SIG-M5 (cell line): ENCODE results near the gene ZBTB20.
"Not testable (repeated sequence)": the region's sequence is repeated elsewhere in the genome, so short reads cannot be mapped to it uniquely, and the experiment has no call there.

Experiments
- DNase-seq: peaks from one replicate; lab custom pipeline; 2025; lab: John Stamatoyannopoulos, UW

The ZBTB20 gene

DNA sequence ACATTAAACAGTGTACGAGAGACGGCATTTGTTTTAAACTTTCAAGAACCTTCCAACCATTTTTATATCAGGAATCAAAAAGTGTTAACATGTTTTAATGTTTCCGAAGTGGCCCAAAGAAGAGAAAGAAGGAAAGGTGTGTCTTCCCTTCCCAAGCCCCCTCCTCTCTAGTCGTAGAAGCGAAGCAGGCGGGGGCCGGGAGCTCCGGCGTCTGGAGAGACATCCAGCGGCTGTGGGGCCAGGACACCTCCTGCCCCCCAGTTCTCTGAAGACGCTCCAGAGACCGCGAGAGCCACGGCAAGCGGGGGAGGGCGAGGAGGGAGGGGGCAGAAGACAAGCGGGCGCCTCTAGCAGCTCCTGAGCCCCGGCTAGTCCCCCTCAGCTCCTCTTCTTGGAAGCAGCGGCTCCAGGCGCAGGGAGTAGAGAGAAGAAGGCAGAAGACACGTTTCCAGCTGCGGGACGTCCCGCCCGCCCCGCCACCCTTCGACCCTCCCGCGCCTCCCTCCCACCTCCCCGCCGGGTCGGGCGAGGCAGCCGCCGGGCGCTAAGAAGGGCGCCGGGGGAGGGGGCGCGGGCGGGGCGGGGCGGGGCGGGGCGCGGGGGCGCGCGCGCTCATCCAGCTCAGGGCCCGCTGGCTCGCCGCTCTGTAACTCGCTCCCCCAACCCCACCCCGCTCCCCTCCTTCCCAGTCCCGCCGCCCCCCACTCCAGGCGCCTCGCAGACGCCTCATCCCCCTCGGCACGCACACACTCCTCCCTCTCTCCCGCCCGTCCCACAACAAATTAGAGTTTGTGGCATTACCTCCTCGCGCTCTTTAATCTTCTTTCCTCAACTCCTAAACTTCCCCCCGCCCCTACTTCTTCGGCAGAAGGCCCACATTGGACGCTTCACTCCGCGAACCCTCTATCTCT, at the start of gene ZBTB20:
TSS of gene ZBTB20 (minus strand) at position 871 of the 911 bp plus-strand sequence.
- DNase-seq = no peak

DNA sequence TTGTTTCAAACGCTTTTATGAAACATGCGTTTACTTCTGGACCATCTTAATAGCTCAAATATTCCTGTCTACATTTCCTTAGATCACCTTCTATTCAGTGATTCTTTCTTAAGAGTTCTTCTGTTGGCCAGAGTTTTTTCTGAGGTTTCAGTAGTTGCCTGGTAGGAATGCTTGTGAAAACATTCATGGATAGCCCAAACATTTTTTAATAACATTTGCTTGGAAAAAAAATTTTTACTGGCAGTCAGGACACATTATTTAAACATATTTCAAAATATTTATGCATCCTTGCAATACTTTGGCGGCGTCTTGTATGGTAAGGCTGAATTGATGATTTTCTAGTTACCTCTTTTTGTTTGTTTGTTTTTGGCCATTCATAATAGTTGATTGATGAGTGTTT, 47.4 kb upstream of the ZBTB20 start:
- DNase-seq = no peak

DNA sequence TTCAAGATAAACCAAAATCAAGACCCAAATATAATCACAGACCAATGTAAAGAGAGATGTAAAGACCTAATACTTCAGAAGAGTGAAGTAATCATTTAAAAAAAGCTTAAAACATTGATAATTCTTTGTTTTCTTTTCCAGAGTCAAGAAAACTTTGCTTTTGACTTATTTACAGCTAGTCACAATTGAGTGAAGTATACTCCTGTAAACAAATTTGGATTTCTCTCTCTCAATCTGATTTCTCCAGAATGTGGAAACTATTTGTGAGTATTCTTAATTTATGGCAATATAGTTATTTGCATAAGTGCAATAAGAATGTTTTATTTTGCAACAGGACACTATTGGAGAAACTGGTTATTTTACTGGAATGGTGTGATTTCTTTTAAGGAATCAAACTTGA, 43.7 kb upstream of the ZBTB20 start:
- DNase-seq = no peak

DNA sequence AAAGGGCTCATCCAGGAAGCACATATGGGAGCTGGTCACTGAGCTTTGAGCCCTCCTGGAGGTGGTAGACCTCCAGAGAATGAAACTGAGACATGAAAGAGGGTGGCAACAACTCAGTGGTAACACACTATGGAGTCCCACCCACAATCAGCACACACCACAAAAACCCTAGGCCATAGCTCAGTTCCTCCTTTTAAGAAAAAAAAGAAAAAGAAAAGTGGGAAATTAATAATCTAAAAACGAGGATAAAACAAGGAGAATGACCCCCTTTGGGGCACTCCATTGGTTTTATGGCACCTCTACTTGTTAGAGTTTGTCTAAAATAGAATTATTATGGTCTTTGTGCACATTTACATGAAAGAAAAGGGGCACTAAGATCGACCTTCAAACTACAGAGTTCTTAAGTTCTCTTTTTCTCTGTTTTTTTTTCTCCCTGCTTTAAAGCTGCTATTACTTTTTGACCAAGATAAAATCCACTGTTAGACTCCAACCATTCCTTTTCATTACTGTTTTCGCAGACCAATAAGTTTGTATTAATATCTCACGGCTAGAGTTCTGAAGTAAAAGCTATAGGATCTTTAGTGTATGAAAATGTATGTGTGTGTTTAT, 40.2 kb upstream of the ZBTB20 start:
- no peak for DNase-seq

DNA sequence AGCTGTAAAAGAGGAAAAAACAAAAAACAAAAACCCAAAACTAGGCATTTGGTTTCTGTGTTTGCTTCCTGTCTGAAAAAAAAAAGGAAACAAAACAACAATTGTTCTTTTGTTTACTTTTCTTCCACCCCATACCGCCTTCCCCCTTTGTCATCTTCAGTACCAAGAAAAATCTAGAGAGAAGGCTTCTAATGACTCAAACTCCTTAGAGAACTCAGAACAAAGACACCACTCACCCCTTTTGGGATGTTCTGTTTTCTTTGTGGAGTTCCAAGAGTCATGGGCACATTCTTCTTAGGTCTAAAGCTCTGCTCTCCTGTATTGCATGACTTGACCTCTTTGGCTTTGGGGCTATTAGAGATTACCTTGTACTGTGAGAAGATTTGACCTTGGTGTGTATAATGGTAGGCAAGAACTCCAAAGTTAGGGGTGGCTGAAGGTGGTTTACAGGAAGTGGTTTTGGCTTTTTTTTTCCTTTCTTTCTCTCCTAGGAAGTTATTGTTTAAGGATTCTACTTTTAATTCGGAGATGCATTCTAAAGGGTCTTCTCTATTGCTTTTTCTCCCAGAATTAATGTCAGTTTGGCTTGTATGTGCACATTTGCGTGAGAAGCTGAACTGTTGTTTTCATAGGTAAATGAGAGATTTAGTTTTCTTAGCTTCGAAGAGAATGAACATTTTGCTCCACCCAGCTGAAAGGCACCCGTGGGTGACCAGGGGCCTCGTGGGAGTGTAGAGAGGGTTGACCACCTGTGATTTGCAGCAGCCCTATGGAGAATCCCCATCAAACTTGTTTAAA, 39.5 kb upstream of the ZBTB20 start:
- no peak for DNase-seq

DNA sequence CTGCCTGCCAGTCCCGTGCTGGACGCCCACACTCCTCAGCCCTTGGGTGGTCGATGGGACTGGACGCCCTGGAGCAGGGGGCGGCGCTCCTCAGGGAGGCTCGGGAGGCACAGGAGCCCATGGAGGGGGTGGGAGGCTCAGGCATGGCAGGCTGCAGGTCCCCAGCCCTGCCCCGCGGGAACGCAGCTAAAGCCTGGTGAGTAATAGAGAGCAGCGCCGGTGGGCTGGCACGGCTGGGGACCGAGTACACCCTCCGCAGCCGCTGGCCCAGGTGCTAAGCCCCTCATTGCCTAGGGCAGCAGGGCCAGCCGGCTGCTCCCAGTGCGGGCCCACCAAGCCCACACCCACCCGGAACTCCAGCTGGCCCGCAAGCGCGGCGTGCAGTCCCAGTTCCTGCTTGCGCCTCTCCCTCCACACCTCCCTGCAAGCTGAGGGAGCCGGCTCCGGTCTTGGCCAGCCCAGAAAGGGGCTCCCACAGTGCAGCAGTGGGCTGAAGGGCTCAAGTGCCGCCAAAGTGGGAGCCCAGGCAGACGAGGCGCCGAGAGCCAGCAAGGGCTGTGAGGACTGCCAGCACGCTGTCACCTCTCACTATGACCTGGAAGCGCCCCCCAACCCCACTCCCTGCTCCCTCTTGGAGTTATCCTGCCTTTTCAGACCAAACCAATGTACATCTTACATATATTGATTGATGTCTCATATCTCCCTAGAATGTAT, 37.9 kb upstream of the ZBTB20 start:
- not testable (repeated sequence) for DNase-seq

DNA sequence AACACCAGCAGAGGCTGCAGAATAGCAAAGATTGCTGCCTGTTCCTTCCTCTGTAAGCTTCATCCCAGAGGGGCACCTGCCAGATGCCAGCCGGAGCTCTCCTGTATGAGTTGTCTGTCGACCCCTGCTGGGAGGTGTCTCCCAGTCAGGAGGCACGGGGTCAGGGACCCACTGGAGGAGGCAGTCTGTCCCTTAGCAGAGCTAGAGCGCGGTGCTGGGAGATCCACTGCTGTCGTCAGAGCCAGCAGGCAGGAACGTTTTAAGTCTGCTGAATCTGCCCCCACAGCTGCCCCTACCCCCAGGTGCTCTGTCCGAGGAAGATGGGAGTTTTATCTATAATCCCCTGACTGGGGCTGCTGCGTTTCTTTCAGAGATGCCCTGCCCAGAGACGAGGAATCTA, 31.8 kb upstream of the ZBTB20 start:
- DNase-seq = not testable (repeated sequence)

DNA sequence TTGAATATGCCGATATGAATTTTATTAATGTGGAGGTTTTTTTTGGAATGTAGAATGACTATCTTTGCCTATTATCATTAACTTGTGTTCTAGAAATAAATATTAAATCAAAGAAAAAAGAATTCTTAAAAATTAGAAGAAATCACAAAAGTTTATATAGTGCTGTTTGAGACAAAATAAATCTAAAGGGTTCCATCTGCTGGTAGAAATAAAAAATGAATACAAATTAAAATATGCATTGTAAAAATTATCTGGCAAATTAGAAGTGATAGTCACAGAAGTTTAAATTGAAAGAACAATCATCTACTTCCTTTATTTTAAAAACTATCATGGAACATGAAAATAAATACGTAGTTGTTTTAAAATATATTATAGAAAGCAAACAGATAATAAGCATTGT, 22.7 kb upstream of the ZBTB20 start:
- no peak for DNase-seq

DNA sequence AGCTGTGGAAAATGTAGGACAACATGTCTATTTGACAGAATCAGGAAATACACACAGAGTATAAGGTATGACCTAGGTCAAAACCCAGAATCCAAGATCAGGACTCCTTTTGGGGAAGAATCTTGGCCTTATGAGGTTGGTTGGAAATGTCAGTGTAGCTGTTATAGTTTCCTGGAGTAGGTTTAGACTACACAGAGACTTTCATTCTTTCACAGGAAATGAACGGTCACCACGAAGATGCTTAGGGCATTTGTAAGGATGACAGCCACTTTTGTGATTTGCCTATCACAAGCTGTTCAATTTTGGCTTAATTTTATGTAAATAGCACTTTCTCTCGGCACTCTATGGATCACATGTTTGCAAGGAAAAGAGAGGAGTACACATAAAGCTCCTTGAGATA, 18.6 kb upstream of the ZBTB20 start:
- no peak for DNase-seq

DNA sequence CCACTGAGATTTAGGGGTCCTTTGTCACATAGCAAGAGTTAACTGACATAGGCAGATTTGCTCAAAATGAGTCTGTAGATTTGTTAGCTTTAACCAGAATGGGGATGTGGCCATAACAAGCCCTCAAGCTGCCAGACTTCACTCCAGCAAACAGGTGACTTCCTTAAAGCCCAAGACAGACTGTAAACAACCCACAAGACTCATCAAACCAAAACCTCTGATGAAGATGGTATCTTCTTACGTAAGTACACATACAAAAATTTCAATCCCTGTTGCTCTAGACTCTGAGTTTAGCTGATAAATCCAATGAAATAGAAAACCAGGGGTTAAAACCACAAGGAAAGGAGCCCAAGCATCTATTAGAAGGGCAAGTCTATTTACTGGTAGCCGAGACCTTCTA, 18.2 kb upstream of the ZBTB20 start:
- DNase-seq = no peak

DNA sequence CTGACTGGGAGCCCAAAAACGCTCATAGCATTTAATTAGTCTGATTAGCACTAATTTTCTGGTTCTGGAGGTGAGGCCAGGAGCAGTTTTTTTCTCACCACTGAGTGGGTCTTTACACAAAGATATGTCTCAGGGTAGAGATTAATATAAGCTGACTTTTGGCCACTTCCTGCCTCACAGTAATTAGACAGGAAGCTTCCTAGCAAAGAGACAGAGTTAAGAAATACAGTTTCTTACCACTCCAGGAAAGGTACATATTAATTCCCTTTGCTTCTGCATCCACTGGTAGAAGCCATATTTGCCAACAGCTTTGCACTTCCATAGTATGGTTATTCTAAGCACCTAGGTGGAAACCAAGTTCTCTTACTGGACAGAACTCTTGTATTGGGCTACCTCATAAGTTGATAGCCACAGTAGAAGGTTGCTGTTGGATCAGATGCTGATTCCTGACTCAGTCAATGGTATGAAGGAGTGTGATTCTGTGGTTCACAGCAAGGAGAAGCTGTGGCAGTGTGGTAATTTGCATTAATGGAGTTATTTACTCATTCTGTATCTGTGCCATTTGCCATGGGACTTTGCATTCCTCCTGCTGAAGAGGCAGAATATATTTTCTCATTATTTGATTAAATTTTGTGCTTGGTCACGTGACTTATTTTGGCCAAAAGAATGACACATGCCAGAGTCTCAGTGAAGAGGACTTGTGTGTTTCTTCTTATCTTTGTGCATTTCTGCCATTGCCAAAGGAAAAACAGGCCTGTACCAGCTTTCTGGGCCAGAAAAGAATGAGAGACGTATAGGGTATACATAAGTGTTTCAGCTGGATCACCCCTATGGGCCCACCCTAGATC, 17.5 kb upstream of the ZBTB20 start:
- DNase-seq = no peak

DNA sequence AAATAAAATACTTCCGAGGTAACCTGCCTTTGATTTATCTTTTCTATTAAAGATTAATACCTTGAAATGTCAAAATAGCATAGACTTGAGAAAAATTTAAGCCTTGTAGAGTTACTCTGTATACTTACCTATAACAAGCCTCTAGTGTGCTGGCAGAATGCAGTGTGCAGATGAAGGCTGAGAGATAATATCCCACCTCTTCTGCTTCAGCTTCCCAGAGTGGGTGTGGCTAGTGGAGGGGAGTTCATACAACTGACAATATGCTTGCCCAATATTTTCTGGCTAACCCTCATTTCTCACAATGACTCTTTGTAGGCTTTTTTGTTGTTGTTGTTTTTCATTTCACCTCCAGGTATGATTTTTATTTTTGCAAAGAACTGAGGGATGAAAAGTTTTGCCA, 15.7 kb upstream of the ZBTB20 start:
- DNase-seq = no peak

DNA sequence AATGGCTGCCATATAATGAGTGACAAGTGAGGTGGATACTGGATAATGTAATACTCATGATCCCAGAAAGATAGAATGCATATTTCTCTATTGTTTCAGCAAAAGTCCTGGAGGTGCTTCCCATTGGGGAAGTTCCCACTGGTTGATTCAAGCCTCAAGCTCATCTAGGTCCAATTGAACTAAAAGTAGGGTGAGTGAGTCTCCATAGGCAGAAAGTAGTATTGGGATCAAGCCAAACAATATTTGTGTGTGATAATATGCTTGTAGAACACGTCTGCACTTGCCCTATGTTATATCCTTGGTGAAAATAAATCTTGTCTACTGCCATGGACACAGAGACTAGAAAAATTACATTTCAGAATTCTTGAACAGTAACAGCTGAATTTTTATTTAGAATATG, 14.8 kb upstream of the ZBTB20 start:
- DNase-seq = no peak

DNA sequence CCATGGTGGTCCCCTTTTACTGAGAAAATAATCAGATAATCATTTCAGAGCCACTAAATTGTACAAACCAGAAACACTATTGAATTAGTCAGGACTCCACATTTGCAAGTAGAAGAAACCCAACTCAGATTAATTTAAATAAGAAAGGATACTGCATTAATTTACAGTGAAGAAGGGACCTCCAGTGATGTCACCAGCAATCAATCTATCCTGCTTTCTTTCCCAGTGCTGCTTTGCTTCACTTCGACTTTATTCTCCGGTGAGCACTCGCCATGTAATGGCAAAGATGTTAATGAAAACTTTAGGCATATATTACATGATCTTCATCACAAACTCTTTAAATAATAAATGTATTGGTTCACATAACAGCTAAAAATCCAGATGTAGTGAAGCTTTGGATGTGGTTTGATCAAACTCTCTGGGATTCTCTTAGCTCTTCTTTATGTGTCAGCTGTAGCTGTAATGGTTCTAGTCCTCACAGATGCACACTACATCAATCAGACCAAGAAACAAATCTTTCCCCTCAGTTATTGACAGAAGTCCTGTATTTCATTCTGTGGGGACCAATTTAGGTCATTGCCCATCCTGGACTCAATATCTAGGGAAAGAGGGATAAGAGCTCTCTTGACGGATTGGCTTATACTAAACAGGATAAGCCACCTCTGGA, 14.2 kb upstream of the ZBTB20 start:
- DNase-seq = no peak

DNA sequence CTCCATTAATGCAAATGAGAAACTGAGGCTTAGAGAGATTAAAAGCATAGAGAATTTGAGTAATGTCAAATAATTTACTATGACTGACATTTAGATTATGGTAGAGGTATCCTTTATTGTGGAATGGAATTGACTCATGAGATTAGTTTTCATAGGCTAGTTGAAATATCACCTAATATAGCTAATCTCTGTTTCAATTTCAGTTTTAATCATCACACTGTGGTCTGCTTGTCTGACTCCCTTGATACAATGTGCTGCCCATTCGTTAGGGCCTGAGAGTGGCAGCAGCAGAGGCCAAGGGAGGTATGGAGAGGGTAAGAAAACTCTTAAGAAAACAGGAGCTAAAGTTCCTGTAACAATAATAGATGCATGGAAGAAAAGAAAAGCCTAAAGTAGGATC, 13.2 kb upstream of the ZBTB20 start:
- no peak for DNase-seq

DNA sequence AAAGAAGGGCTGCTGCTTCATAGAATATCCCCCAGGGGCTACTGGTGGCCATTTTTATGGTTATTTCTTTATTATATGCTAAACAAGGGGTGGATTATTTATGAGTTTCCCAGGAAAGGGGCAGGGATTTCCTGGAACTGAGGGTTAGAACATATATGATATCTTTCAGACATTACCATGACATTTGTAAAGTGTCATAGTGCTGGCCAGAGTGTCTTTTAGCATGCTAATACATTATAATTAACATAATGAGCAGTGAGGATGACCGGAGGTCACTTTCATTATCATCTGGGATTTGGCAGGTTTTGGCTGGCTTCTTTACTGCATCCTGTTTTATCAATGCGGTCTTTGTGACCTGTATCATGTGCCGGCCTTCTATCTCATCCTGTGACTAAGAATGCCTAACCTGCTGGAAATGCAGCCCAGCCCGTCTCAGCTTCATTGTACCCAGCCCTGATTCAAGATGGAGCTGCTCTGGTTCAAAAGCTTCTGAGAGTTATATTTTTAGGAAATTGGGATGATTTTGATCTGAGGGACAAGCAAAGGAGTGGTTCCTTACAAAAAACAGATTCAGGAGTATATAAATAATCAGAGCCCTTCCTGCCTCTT, 9.1 kb upstream of the ZBTB20 start:
- DNase-seq = no peak

DNA sequence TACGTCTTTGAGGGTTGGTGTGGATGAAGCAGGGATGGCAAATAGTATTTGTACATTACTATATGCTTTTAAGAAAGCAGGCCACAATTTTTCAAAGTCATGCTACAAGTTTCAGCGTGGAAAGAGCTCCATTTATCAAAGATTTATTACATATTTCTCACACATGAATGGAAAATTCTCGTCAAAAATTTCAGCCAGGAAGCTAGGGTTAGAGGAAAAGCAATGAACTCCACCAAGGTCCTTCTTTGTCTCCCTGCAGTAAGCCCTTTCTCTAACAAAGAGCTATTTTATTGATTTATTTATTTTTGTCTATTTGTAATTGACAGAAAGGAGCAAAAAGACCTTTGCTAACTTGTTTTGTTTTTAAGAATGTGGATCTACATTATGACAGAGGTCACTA, 7.5 kb upstream of the ZBTB20 start:
- DNase-seq = no peak

DNA sequence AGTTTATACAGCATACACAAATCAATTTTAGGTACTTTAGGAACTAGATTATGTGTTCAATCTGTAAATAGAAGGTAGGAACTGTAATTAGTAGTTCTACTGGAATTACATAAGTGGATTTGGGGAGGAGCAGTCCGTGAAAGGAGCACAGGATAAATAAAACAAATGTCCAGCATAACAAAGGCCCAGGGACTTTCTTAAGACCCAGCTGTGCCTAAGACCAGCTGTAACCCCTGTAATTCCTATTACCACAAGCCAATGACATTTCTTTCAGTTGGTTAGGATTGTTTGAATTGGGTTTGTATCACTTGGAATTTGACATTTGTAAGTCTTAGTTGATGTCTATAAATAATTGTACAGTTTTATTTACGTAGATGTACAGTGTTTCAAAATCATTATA, 4.8 kb upstream of the ZBTB20 start:
- no peak for DNase-seq

DNA sequence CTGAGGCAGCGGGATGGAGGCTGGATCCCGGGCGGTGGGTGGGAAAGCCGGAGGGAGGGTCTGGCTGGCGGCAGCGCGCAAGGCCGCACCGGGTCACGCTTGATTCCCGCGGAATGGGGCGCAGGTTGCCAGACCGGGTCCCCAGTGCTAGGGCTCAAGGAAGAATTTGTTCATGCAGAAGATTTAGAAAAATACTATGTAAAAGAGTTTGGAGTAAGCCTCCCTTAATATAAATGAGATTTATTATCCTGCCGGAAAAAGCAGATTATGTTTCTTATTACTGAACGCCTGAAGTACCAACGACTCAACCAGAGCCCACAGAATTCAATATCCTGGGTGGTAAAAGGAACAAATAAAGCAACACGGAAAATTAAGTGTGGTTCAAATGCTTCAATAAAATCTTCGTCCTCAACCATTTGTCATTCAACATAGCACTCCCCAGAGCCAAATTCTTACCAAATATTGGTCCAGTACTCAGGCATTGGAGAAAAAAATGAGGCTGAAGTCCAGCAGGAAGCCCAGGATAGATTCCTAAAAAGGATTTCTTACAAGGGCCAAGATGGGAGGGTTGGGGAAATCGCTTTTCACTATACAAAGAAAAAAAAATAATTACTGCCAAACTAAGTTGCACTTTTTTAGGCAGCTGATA, 1.2 kb upstream of the ZBTB20 start:
- DNase-seq = no peak
